Left colon (tissue), 2 donors: ENCODE results near the gene CWC15. TPM values are rescaled to one million over a fixed set of nuclear protein-coding genes. Genes with fewer than 3 reads are reported as not detected.
"Not testable (repeated sequence)": the region's sequence is repeated elsewhere in the genome, so short reads cannot be mapped to it uniquely, and the experiment has no call there.

ENCODE experiments used
- ATAC-seq: fragments of 200-7000 bp; cut with Tn5 transposase; one replicate; pipeline ENCODE4 v1.9.1; 2020; ENCODE audit warnings: mild to moderate bottlenecking, moderate library complexity
- DNase-seq, 2 donors: peaks; one replicate each; pipeline ENCODE4 v3.0.0-alpha.2; 2020
- intact Hi-C, 2 donors: fragments of 100-400 bp; cut with DNase I in 1 of 2; cut with micrococcal nuclease in 1 of 2; formaldehyde crosslinking; loops; one replicate each; pipeline versions ENCODE4 v1.11.2 to v1.14.0; 2022; cut with DNase I, micrococcal nuclease
- total RNA-seq, 2 donors: library from RNA; stranded (reverse); fragmentation: NEBNext Ultra II Directional; extraction: Animal tissue kit (Norgen Biotek cat#: 25700); gene quantifications; one replicate each; pipeline ENCODE4 v1.2.1, GENCODE V29; 2021
- donor health status: DM: no; HTN: no; CAD: no.
- donor health status: DM: yes; HTN: yes; CAD: no.

The CWC15 gene
- total RNA-seq, 2 donors from 2014 or later = 44.0 to 44.3 TPM

DNA sequence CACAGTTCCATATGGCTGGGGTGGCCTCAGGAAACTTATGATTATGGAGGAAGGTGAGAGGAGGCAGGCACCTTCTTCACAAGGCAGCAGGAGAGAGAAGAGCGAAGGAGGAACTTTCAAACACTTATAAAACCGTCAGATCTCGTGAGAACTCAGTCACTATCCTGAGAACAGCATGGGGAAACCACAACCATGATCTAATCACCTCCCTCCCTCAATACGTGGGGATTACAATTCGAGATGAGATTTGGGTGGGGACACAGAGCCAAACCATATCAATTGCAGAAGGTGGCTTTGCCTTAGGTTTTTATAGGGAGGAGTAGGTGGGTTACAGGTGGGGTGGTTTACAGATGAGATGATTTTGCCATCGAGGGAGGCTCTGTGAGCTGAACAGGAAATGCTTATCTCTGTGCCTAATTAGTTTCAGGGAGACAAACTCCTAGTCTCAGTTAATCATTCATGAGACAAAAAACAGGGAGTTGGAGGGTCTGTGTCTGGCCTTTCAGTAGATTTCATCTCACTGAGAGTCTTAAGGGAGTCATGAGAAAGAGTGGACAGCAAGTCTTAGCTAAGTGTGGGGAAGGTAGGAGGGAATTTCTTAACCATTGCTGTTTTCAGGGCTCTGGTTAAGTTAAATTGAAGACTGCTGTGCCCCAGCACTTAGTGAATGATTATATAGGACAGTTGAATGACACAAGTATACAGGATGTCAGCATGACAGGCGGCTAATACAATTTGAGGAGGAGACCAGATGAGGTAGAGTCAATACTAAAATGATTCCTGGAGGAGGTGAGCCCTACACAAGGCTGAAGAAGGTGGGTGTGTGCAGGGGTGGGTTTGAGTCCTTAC, 47.7 kb downstream of the CWC15 start:
- ATAC-seq (no peak), DNase-seq (no peak)
- intact Hi-C loops = no loop called here

GRCh38 chr11:94924612-94925011, 48.7 kb downstream of the CWC15 start:
- ATAC-seq (no peak), DNase-seq (no peak)
- intact Hi-C loops = no loop called here

GRCh38 chr11:94924171-94924572, 49.2 kb downstream of the CWC15 start:
- no peak for DNase-seq
- no peak for ATAC-seq
- intact Hi-C loops = no loop called here

- DNase-seq = no peak
- ATAC-seq = no peak
- intact Hi-C loops = no loop called here
These were observed 50.4 kb downstream of the CWC15 start for GRCh38 chr11:94923004-94923334.

DNA sequence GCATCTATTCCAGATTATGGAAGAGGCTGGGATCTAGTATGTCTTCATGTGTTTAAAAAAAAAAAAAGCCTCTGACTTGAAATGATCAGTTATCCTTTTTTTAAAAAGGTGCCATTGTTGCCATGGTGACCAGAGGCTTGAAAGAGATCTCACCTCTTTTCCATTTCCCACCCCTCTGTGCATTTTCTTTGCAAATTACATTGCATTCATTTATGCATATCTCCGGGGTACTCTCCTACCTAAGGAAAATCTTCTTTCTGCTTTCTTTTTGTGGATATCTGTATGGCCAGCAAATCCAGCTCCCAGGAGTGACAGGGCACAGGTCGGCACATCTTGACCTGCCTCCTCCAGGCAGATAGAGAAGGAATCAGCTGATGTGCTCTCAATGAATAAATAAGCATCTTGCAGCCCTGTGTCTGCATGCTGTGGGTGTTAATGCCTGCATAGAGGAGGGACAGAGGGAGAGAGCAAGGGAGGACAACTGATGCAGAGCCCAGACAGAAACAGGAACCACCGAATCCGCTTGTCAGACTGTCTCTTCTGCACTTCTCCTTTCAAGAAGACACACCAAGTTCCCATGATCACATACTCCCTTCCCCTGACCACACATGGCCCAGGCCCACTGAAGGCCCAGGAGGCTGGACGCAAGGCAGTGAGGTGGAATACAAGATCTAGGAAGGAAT, 50.9 kb downstream of the CWC15 start:
- DNase-seq = no peak
- no peak for ATAC-seq
- intact Hi-C loops = no loop called here

- intact Hi-C loops = no loop called here
- no peak for ATAC-seq
- no peak for DNase-seq
These were observed 53.0 kb downstream of the CWC15 start for GRCh38 chr11:94920311-94920710.

DNA sequence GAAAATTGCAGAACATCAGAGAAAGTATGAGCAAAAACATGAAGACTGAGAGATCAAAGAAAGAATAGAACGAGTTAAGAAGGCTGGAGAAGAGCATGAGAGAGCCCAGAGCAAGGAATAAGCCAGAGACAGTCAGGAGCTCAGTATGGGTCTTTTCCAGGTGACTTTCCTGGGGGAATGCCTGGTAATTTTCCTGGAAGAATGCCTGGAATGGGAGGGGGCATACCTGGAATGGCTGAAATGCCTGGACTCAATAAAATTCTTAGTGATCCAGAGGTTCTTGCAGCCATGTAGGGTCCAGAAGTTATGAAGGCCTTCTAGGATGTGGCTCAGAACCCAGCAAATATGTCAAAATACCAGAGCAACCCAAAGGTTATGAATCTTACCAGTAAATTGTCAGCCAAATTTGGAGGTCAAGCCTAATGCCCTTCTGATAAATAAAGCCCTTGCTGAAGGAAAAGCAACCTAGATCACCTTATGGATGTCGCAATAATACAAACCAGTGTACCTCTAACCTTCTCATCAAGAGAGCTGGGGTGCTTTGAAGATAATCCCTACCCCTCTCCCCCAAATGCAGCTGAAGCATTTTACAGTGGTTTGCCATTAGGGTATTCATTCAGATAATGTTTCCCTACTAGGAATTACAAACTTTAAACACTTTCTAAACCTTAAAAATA, 59.5 kb downstream of the CWC15 start:
- DNase-seq, intact Hi-C loops, ATAC-seq: not testable (repeated sequence)

GRCh38 chr11:94912806-94913205, 60.5 kb downstream of the CWC15 start:
- intact Hi-C loops = no loop called here
- ATAC-seq = no peak

More at GRCh38 chr11:94912806-94913205, 60.5 kb downstream of the CWC15 start:
- no peak for DNase-seq

Other genes starting within 250 kb of the CWC15 start
- gene AMOTL1, start 205.2 kb downstream of the CWC15 start, total RNA-seq = 10 to 100 TPM in 1 of 2 donors, 1 to 10 TPM in 1; 3.3 to 14.2 TPM
- under 1 TPM; 0.25 to 0.55 TPM for gene KDM4D, start 153 bp upstream of the CWC15 start, total RNA-seq
- gene KDM4E, start 51.7 kb upstream of the CWC15 start, total RNA-seq = not detected
- not detected for gene KDM4F, start 75.9 kb upstream of the CWC15 start, total RNA-seq
- 10 to 100 TPM; 42.8 to 52.7 TPM for gene SRSF8, start 93.4 kb upstream of the CWC15 start, total RNA-seq
- 100 to 1,000 TPM in 1 of 2 donors, 10 to 100 TPM in 1; 98.9 to 108 TPM for gene ENDOD1, start 116.3 kb upstream of the CWC15 start, total RNA-seq